HL-60 (cell line): Measurements from ENCODE around the gene PTBP3.
A peak's percentile ranks its signal among the peaks of the same experiment; 100 is the strongest.

Source experiments
- DNase-seq, 2 experiments: peaks; one replicate each; pipeline ENCODE4 v3.0.0-alpha.2; 2010 to 2020; ENCODE audit warnings: low read depth in 1 of 2, low spot score in 1 of 2
- H3K27ac ChIP-seq: fragments of 250-450 bp; sonication (Bioruptor Pico); replicated peaks from 2 replicates; pipeline ENCODE4 v1.5.1; 2020; ENCODE audit warnings: mild to moderate bottlenecking, moderate library complexity
- H3K27me3 ChIP-seq: fragments of 250-450 bp; sonication (Bioruptor Pico); 2 replicates; pipeline ENCODE4 v1.5.1; 2021; ENCODE audit warnings: mild to moderate bottlenecking, moderate library complexity; ENCODE audit not compliant: insufficient read depth, poor library complexity, severe bottlenecking
- H3K4me3 ChIP-seq: replicated peaks from 2 replicates; pipeline ENCODE4 v1.5.1; 2011; ENCODE audit warnings: mild to moderate bottlenecking, control low read depth, low read length; ENCODE audit not compliant: insufficient read depth
- GABPA ChIP-seq: IDR thresholded peaks from 2 replicates; pipeline ENCODE4 v1.6.1; 2012; ENCODE audit warnings: low read depth
- POLR2AphosphoS5 ChIP-seq: IDR thresholded peaks from 2 replicates; pipeline ENCODE4 v1.6.1; 2012; ENCODE audit warnings: low read depth
- SPI1 ChIP-seq: IDR thresholded peaks from 2 replicates; pipeline ENCODE4 v1.6.1; 2012; ENCODE audit warnings: low read depth, mild to moderate bottlenecking, borderline replicate concordance
- TF ChIP-seq, protein P1 (sequence below): IDR thresholded peaks from 2 replicates; pipeline ENCODE4 v1.6.1; 2012; ENCODE audit warnings: low read depth; ENCODE audit not compliant: insufficient replicate concordance
- TF ChIP-seq, protein P2 (sequence below): IDR thresholded peaks from one replicate; pipeline ENCODE4 v1.5.1; 2011; ENCODE audit warnings: low read length, control low read depth, inconsistent platforms; ENCODE audit not compliant: insufficient read depth

The PTBP3 gene

DNA sequence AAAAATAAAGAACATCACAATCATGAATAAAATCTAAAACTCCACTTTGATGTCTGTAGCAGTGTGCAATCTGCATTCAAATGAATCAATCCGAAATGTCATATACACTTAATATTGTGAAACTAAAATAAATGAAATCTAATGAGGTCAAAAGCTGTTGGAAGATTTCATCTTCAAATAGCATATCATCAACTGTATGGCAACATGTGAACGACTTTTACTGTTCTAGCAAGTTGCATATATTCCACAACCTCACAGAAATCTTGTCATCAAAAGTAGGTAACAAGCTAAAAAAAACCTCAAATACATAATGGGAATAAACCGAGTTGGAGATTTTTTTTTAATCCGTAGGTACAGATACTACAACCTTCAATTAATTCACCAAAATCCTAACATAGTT lies 1.2 kb downstream of the PTBP3 start:
- no peak for DNase-seq
- Histone ChIP-seq H3K27ac (peak overlapping the region; percentile 98), H3K27me3 (no peaks in the 10 kb centered on the region), H3K4me3 (peak overlapping the region; percentile 74)
- TF ChIP-seq POLR2AphosphoS5 (no peak), GABPA (no peak), SPI1 (no peak)
- TF ChIP-seq, protein P1, sequence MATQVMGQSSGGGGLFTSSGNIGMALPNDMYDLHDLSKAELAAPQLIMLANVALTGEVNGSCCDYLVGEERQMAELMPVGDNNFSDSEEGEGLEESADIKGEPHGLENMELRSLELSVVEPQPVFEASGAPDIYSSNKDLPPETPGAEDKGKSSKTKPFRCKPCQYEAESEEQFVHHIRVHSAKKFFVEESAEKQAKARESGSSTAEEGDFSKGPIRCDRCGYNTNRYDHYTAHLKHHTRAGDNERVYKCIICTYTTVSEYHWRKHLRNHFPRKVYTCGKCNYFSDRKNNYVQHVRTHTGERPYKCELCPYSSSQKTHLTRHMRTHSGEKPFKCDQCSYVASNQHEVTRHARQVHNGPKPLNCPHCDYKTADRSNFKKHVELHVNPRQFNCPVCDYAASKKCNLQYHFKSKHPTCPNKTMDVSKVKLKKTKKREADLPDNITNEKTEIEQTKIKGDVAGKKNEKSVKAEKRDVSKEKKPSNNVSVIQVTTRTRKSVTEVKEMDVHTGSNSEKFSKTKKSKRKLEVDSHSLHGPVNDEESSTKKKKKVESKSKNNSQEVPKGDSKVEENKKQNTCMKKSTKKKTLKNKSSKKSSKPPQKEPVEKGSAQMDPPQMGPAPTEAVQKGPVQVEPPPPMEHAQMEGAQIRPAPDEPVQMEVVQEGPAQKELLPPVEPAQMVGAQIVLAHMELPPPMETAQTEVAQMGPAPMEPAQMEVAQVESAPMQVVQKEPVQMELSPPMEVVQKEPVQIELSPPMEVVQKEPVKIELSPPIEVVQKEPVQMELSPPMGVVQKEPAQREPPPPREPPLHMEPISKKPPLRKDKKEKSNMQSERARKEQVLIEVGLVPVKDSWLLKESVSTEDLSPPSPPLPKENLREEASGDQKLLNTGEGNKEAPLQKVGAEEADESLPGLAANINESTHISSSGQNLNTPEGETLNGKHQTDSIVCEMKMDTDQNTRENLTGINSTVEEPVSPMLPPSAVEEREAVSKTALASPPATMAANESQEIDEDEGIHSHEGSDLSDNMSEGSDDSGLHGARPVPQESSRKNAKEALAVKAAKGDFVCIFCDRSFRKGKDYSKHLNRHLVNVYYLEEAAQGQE = no peak
- TF ChIP-seq, protein P2, sequence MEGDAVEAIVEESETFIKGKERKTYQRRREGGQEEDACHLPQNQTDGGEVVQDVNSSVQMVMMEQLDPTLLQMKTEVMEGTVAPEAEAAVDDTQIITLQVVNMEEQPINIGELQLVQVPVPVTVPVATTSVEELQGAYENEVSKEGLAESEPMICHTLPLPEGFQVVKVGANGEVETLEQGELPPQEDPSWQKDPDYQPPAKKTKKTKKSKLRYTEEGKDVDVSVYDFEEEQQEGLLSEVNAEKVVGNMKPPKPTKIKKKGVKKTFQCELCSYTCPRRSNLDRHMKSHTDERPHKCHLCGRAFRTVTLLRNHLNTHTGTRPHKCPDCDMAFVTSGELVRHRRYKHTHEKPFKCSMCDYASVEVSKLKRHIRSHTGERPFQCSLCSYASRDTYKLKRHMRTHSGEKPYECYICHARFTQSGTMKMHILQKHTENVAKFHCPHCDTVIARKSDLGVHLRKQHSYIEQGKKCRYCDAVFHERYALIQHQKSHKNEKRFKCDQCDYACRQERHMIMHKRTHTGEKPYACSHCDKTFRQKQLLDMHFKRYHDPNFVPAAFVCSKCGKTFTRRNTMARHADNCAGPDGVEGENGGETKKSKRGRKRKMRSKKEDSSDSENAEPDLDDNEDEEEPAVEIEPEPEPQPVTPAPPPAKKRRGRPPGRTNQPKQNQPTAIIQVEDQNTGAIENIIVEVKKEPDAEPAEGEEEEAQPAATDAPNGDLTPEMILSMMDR = no peak

DNA sequence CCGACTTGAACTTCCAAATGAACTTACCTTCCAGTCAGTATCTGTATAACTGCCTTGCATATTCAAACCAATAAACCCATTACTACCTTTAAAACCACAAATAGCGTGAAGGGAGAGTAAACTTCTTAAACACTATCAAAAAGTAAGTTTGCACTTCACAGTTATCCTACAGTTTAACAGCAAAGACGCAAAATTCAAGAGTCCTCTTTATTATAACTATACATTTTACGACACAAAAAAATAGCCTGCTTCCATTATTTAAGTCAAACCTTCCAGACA lies 1.8 kb downstream of the PTBP3 start:
- peak in 1 of 2 experiments; percentile 42 for DNase-seq
- no peak for TF ChIP-seq POLR2AphosphoS5
- TF ChIP-seq, protein P2 = no peak
- TF ChIP-seq GABPA = no peak
- TF ChIP-seq, protein P1 = no peak
- no peak for TF ChIP-seq SPI1
- H3K27ac ChIP-seq = peak overlapping the region; percentile 98
- H3K27me3 ChIP-seq = no peaks in the 10 kb centered on the region
- H3K4me3 ChIP-seq = peak overlapping the region; percentile 74

DNA sequence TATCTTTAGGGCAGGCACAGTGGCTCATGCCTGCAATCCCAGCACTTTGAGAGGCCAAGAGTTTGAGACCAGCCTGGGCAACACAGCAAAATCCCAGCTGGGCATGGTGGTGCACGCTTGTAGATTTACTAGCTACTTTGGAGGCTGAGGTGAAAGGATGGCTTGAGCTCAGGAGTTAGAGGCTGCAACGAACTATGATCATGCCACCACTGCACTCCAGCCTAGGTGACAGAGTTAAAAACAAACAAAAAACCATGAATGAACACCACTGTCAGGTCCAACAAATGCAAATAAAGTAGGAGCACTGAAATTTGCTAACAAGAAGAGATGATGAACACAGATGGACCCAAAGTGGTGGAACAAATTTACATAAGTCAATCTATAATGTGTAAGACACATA lies 4.9 kb downstream of the PTBP3 start:
- no peak for TF ChIP-seq GABPA
- TF ChIP-seq, protein P1 = no peak
- TF ChIP-seq POLR2AphosphoS5 = no peak
- no peak for TF ChIP-seq SPI1
- TF ChIP-seq, protein P2 = no peak
- Histone ChIP-seq H3K27me3 (no peaks in the 10 kb centered on the region), H3K27ac (0 out of 2 replicates have a peak overlapping the region, but pooled peaks have one; percentile 11), H3K4me3 (no peak overlapping the region)
- no peak for DNase-seq
